ENCODE results near the gene STEEP1.

GRCh38 chrX:119604766-119605463, 39.7 kb upstream of the STEEP1 start:
- TF ChIP-seq, protein P1, sequence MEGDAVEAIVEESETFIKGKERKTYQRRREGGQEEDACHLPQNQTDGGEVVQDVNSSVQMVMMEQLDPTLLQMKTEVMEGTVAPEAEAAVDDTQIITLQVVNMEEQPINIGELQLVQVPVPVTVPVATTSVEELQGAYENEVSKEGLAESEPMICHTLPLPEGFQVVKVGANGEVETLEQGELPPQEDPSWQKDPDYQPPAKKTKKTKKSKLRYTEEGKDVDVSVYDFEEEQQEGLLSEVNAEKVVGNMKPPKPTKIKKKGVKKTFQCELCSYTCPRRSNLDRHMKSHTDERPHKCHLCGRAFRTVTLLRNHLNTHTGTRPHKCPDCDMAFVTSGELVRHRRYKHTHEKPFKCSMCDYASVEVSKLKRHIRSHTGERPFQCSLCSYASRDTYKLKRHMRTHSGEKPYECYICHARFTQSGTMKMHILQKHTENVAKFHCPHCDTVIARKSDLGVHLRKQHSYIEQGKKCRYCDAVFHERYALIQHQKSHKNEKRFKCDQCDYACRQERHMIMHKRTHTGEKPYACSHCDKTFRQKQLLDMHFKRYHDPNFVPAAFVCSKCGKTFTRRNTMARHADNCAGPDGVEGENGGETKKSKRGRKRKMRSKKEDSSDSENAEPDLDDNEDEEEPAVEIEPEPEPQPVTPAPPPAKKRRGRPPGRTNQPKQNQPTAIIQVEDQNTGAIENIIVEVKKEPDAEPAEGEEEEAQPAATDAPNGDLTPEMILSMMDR (conservative IDR thresholded peaks at IDR 0.05; ENCODE audit: low read depth, low read length): no peak
- no peak for TF ChIP-seq EZH2 (IDR thresholded peaks at IDR 0.05; ENCODE audit: borderline replicate concordance, low read depth, low read length, poor library complexity, severe bottlenecking)
